ENCODE results near the gene MDFIC.

MDFIC gene

GRCh38 chr7:114953724-114954123 is 31.8 kb downstream of the MDFIC start:
- peaks cover 46% of the 10 kb centered on the region for H3K4me1 Mint-ChIP-seq
- DNase-seq (no peak), ATAC-seq (no peak)
- no peaks in the 10 kb centered on the region for H3K27me3 Mint-ChIP-seq
- H3K4me3 Mint-ChIP-seq = no peak overlapping the region
- H3K27ac Mint-ChIP-seq = no peak overlapping the region
- no peaks in the 10 kb centered on the region for H3K9me3 Mint-ChIP-seq
- peaks cover 35% of the 10 kb centered on the region for H3K36me3 Mint-ChIP-seq (ENCODE audit: low read depth)

GRCh38 chr7:114956702-114957101 is 34.8 kb downstream of the MDFIC start:
- Mint-ChIP-seq H3K27me3 (no peaks in the 10 kb centered on the region), H3K9me3 (no peaks in the 10 kb centered on the region), H3K36me3 (ENCODE audit: low read depth) (peaks cover 29% of the 10 kb centered on the region), H3K4me3 (no peak overlapping the region), H3K27ac (no peak overlapping the region), H3K4me1 (peaks cover 55% of the 10 kb centered on the region)
- DNase-seq (no peak), ATAC-seq (no peak)

- no peak for ATAC-seq
- Mint-ChIP-seq H3K4me1 (peaks cover 60% of the 10 kb centered on the region), H3K27ac (no peak overlapping the region)
These were observed 35.5 kb downstream of the MDFIC start for GRCh38 chr7:114957444-114957843.

GRCh38 chr7:114959931-114960330 is 38.0 kb downstream of the MDFIC start:
- Mint-ChIP-seq H3K4me1 (peaks cover 60% of the 10 kb centered on the region), H3K27me3 (no peaks in the 10 kb centered on the region), H3K27ac (peak overlapping the region; percentile 52), H3K36me3 (ENCODE audit: low read depth) (peaks cover 28% of the 10 kb centered on the region), H3K9me3 (no peaks in the 10 kb centered on the region), H3K4me3 (no peak overlapping the region)
- ATAC-seq (peak; percentile 86), DNase-seq (no peak)

More at GRCh38 chr7:114957444-114957843, 35.5 kb downstream of the MDFIC start:
- no peak for DNase-seq
- peaks cover 31% of the 10 kb centered on the region for H3K36me3 Mint-ChIP-seq (ENCODE audit: low read depth)
- no peaks in the 10 kb centered on the region for H3K27me3 Mint-ChIP-seq
- no peaks in the 10 kb centered on the region for H3K9me3 Mint-ChIP-seq
- no peak overlapping the region for H3K4me3 Mint-ChIP-seq

- ATAC-seq = no peak
- H3K9me3 Mint-ChIP-seq = no peaks in the 10 kb centered on the region
- H3K4me3 Mint-ChIP-seq = no peak overlapping the region
- H3K36me3 Mint-ChIP-seq (ENCODE audit: low read depth) = peaks cover 33% of the 10 kb centered on the region
- H3K27me3 Mint-ChIP-seq = no peaks in the 10 kb centered on the region
- no peak overlapping the region for H3K27ac Mint-ChIP-seq
- H3K4me1 Mint-ChIP-seq = peaks cover 65% of the 10 kb centered on the region
- no peak for DNase-seq
These were observed 40.5 kb downstream of the MDFIC start for GRCh38 chr7:114962441-114962840.

GRCh38 chr7:114966156-114966555 is 44.3 kb downstream of the MDFIC start:
- H3K27ac Mint-ChIP-seq = no peak overlapping the region
- peaks cover 29% of the 10 kb centered on the region for H3K36me3 Mint-ChIP-seq (ENCODE audit: low read depth)
- H3K4me3 Mint-ChIP-seq = no peak overlapping the region
- no peak for DNase-seq
- H3K9me3 Mint-ChIP-seq = no peaks in the 10 kb centered on the region
- peaks cover 58% of the 10 kb centered on the region for H3K4me1 Mint-ChIP-seq
- ATAC-seq = no peak
- no peaks in the 10 kb centered on the region for H3K27me3 Mint-ChIP-seq

GRCh38 chr7:114969096-114969495 is 47.2 kb downstream of the MDFIC start:
- DNase-seq (no peak), ATAC-seq (no peak)
- no peak overlapping the region for H3K4me3 Mint-ChIP-seq
- peaks cover 23% of the 10 kb centered on the region for H3K36me3 Mint-ChIP-seq (ENCODE audit: low read depth)
- H3K27me3 Mint-ChIP-seq = no peaks in the 10 kb centered on the region
- H3K27ac Mint-ChIP-seq = no peak overlapping the region
- H3K9me3 Mint-ChIP-seq = no peaks in the 10 kb centered on the region
- peaks cover 66% of the 10 kb centered on the region for H3K4me1 Mint-ChIP-seq

GRCh38 chr7:114970308-114970707 is 48.4 kb downstream of the MDFIC start:
- Mint-ChIP-seq H3K4me1 (peaks cover 71% of the 10 kb centered on the region), H3K27me3 (no peaks in the 10 kb centered on the region), H3K27ac (peak overlapping the region; percentile 36), H3K36me3 (ENCODE audit: low read depth) (peaks cover 19% of the 10 kb centered on the region), H3K4me3 (no peak overlapping the region), H3K9me3 (no peaks in the 10 kb centered on the region)
- no peak for DNase-seq
- no peak for ATAC-seq

- peaks cover 18% of the 10 kb centered on the region for H3K36me3 Mint-ChIP-seq (ENCODE audit: low read depth)
- no peak overlapping the region for H3K4me3 Mint-ChIP-seq
- H3K9me3 Mint-ChIP-seq = no peaks in the 10 kb centered on the region
- DNase-seq (no peak), ATAC-seq (no peak)
- H3K27me3 Mint-ChIP-seq = no peaks in the 10 kb centered on the region
- peaks cover 68% of the 10 kb centered on the region for H3K4me1 Mint-ChIP-seq
- H3K27ac Mint-ChIP-seq = peak overlapping the region; percentile 36
These were observed 48.8 kb downstream of the MDFIC start for GRCh38 chr7:114970732-114971131.

GRCh38 chr7:114972567-114972966 is 50.7 kb downstream of the MDFIC start:
- DNase-seq (no peak), ATAC-seq (no peak)
- no peak overlapping the region for H3K27ac Mint-ChIP-seq
- H3K9me3 Mint-ChIP-seq = no peaks in the 10 kb centered on the region
- peaks cover 63% of the 10 kb centered on the region for H3K4me1 Mint-ChIP-seq
- H3K4me3 Mint-ChIP-seq = no peak overlapping the region
- peaks cover 12% of the 10 kb centered on the region for H3K36me3 Mint-ChIP-seq (ENCODE audit: low read depth)
- H3K27me3 Mint-ChIP-seq = no peaks in the 10 kb centered on the region

GRCh38 chr7:114973147-114973546 is 51.3 kb downstream of the MDFIC start:
- Mint-ChIP-seq H3K4me3 (no peak overlapping the region), H3K4me1 (peaks cover 63% of the 10 kb centered on the region), H3K27me3 (no peaks in the 10 kb centered on the region), H3K27ac (no peak overlapping the region), H3K9me3 (no peaks in the 10 kb centered on the region), H3K36me3 (ENCODE audit: low read depth) (peaks cover 10% of the 10 kb centered on the region)
- DNase-seq (no peak), ATAC-seq (no peak)

- ATAC-seq = no peak
- no peaks in the 10 kb centered on the region for H3K9me3 Mint-ChIP-seq
- H3K27me3 Mint-ChIP-seq = no peaks in the 10 kb centered on the region
- H3K36me3 Mint-ChIP-seq (ENCODE audit: low read depth) = peaks cover 19% of the 10 kb centered on the region
- DNase-seq = no peak
- no peak overlapping the region for H3K27ac Mint-ChIP-seq
- peaks cover 56% of the 10 kb centered on the region for H3K4me1 Mint-ChIP-seq
- H3K4me3 Mint-ChIP-seq = no peak overlapping the region
These were observed 53.5 kb downstream of the MDFIC start for GRCh38 chr7:114975401-114975800.

- H3K27me3 Mint-ChIP-seq = no peaks in the 10 kb centered on the region
- ATAC-seq = no peak
- peaks cover 50% of the 10 kb centered on the region for H3K4me1 Mint-ChIP-seq
- no peak overlapping the region for H3K27ac Mint-ChIP-seq
- H3K36me3 Mint-ChIP-seq (ENCODE audit: low read depth) = peaks cover 22% of the 10 kb centered on the region
- no peak for DNase-seq
- H3K9me3 Mint-ChIP-seq = no peaks in the 10 kb centered on the region
- H3K4me3 Mint-ChIP-seq = no peak overlapping the region
These were observed 54.8 kb downstream of the MDFIC start for GRCh38 chr7:114976666-114977065.

GRCh38 chr7:114977277-114977676 is 55.4 kb downstream of the MDFIC start:
- peaks cover 24% of the 10 kb centered on the region for H3K36me3 Mint-ChIP-seq (ENCODE audit: low read depth)
- peak; percentile 20 for ATAC-seq
- no peaks in the 10 kb centered on the region for H3K9me3 Mint-ChIP-seq
- no peaks in the 10 kb centered on the region for H3K27me3 Mint-ChIP-seq
- peaks cover 47% of the 10 kb centered on the region for H3K4me1 Mint-ChIP-seq
- no peak overlapping the region for H3K4me3 Mint-ChIP-seq
- no peak for DNase-seq
- H3K27ac Mint-ChIP-seq = no peak overlapping the region

GRCh38 chr7:114979388-114979787 is 57.5 kb downstream of the MDFIC start:
- H3K4me1 Mint-ChIP-seq = peaks cover 30% of the 10 kb centered on the region
- no peaks in the 10 kb centered on the region for H3K27me3 Mint-ChIP-seq
- peaks cover 37% of the 10 kb centered on the region for H3K36me3 Mint-ChIP-seq (ENCODE audit: low read depth)
- no peak overlapping the region for H3K4me3 Mint-ChIP-seq
- H3K9me3 Mint-ChIP-seq = no peaks in the 10 kb centered on the region
- DNase-seq (no peak), ATAC-seq (no peak)
- H3K27ac Mint-ChIP-seq = no peak overlapping the region

- no peaks in the 10 kb centered on the region for H3K27me3 Mint-ChIP-seq
- peaks cover 25% of the 10 kb centered on the region for H3K4me1 Mint-ChIP-seq
- H3K9me3 Mint-ChIP-seq = no peaks in the 10 kb centered on the region
- H3K27ac Mint-ChIP-seq = no peak overlapping the region
- ATAC-seq (no peak), DNase-seq (no peak)
- no peak overlapping the region for H3K4me3 Mint-ChIP-seq
- H3K36me3 Mint-ChIP-seq (ENCODE audit: low read depth) = peaks cover 38% of the 10 kb centered on the region
These were observed 58.1 kb downstream of the MDFIC start for GRCh38 chr7:114979803-114980507.
